Measurements from ENCODE around the gene PTPRN2.

- no peak for TF ChIP-seq ELF4 (IDR thresholded peaks at IDR 0.05)
- no peak for TF ChIP-seq ARNT (IDR thresholded peaks at IDR 0.05)
- no peak for TF ChIP-seq FOXM1 (IDR thresholded peaks at IDR 0.05; ENCODE audit: borderline replicate concordance)
- no peak for TF ChIP-seq BHLHE40 (IDR thresholded peaks at IDR 0.05; ENCODE audit: borderline replicate concordance)
Measured at GRCh38 chr7:158364451-158364850, 223.2 kb downstream of the PTPRN2 start.
